K562 (cell line): ENCODE data around the gene PPP1R14B. TPM values are rescaled to one million over a fixed set of nuclear protein-coding genes. Genes with fewer than 3 reads are reported as not detected.
A peak's percentile ranks its signal among the peaks of the same experiment; 100 is the strongest.

Experiments used
- ATAC-seq: fragments of 200-7000 bp; cut with Tn5 transposase; 3 replicates; pipeline ENCODE4 v1.9.1; 2020; ENCODE audit warnings: moderate library complexity
- BruUV-seq: library from RNA; stranded (reverse); fragments of 400-500 nt; replicated peaks from 2 replicates; lab custom pipeline; 2021; lab: Mats Ljungman, UMichigan
- CTCF ChIA-PET: fragments of 300-600 bp; formaldehyde crosslinking; extraction: SDS; loops from one replicate; lab custom pipeline; 2021; ENCODE audit warnings: low intra/inter-chr PET ratio; lab: Yijun Ruan, JAX
- POLR2A ChIA-PET: fragments of 300-600, 350-650 bp; sonication (Branson Sonifier 250); formaldehyde crosslinking; extraction: SDS; loops from one replicate; lab custom pipeline; 2021; ENCODE audit warnings: antibody characterized with exemption, inconsistent platforms; lab: Yijun Ruan, JAX
- DNase-seq, 4 experiments: peaks; one replicate each; pipeline versions ENCODE4 v3.0.0 to v3.0.0-alpha.2; 2011 to 2018; ENCODE audit warnings: low spot score in 3 of 4, mixed read lengths in 3 of 4; ENCODE audit errors: extremely low read depth in 1 of 4
- FAIRE-seq: peaks from 2 replicates; lab custom pipeline; 2011; peaks lifted over from hg19 to GRCh38; lab: Jason Lieb, UNC
- H2AFZ ChIP-seq: 2 replicates; pipeline ENCODE4 v1.6.0; 2011; ENCODE audit warnings: low read depth, low read length, control low read depth, inconsistent platforms
- H3K27ac ChIP-seq: fragments of 200-600 bp; 3 replicates; pipeline ENCODE4 v1.8.0; 2011; ENCODE audit warnings: low read depth, mild to moderate bottlenecking, control low read depth, inconsistent platforms, low read length, moderate library complexity, mixed read lengths; ENCODE audit errors: extremely low read depth
- H3K27me3 ChIP-seq, 2 experiments: fragments of 300-600 bp in 1 of 2; 2 replicates in 1 of 2; 3 replicates in 1 of 2; pipeline versions ENCODE4 v1.6.0 to v1.8.0; 2011; ENCODE audit warnings: inconsistent platforms in 2 of 2, low read length in 2 of 2, mild to moderate bottlenecking in 1 of 2, mixed read lengths in 1 of 2, moderate library complexity in 1 of 2; ENCODE audit not compliant: control insufficient read depth in 2 of 2, insufficient read depth in 2 of 2
- H3K36me3 ChIP-seq: fragments of 300-600 bp; 3 replicates; pipeline ENCODE4 v1.8.0; 2011; ENCODE audit warnings: mild to moderate bottlenecking, low read length, inconsistent platforms; ENCODE audit not compliant: control insufficient read depth, insufficient read depth
- H3K4me1 ChIP-seq, 2 experiments: fragments of 200-600 bp in 1 of 2; replicated peaks in 1 of 2; 2 replicates in 1 of 2; 3 replicates in 1 of 2; pipeline versions ENCODE4 v1.5.1 to v1.8.0; 2011; ENCODE audit warnings: inconsistent platforms in 2 of 2, low read length in 2 of 2, mild to moderate bottlenecking in 1 of 2, mixed read lengths in 1 of 2, moderate library complexity in 1 of 2; ENCODE audit not compliant: control insufficient read depth in 2 of 2, insufficient read depth in 2 of 2
- H3K4me2 ChIP-seq: 2 replicates; pipeline ENCODE4 v1.6.1; 2011; ENCODE audit warnings: low read length, control low read depth, inconsistent platforms, mixed read lengths; ENCODE audit not compliant: insufficient read depth
- H3K4me3 ChIP-seq: fragments of 200-600 bp; sonication (generic), shearing (Covaris generic); 2 replicates; pipeline ENCODE4 v1.5.1; 2016; ENCODE audit warnings: control low read depth, inconsistent platforms
- H3K79me2 ChIP-seq: fragments of 200-600 bp; 3 replicates; pipeline ENCODE4 v1.8.0; 2011; ENCODE audit warnings: low read length, inconsistent platforms; ENCODE audit not compliant: control insufficient read depth, insufficient read depth
- H3K9ac ChIP-seq, 2 experiments: 2 replicates each; pipeline versions ENCODE4 v1.6.0 to v1.6.1; 2011; ENCODE audit warnings: low read depth in 2 of 2, low read length in 2 of 2, control low read depth in 1 of 2, inconsistent platforms in 1 of 2, mild to moderate bottlenecking in 1 of 2, mixed read lengths in 1 of 2; ENCODE audit not compliant: insufficient read depth in 1 of 2
- H3K9me1 ChIP-seq: one replicate; pipeline ENCODE4 v1.6.0; 2011; ENCODE audit warnings: inconsistent platforms, mild to moderate bottlenecking, low read length, moderate library complexity; ENCODE audit not compliant: control insufficient read depth, insufficient read depth
- H3K9me3 ChIP-seq: replicated peaks from 2 replicates; pipeline ENCODE4 v1.5.1; 2011; ENCODE audit warnings: low read depth, low read length, inconsistent platforms; ENCODE audit not compliant: control insufficient read depth, insufficient read depth
- H4K20me1 ChIP-seq: replicated peaks from 2 replicates; pipeline ENCODE4 v1.6.1; 2011; ENCODE audit warnings: low read length, inconsistent platforms, mixed read lengths; ENCODE audit not compliant: control insufficient read depth, insufficient read depth
- L3MBTL2 ChIP-seq: fragments of 450-650 bp; IDR thresholded peaks from 2 replicates; pipeline ENCODE4 v1.6.1; 2016; ENCODE audit warnings: mild to moderate bottlenecking, moderate library complexity
- MEIS2 ChIP-seq: fragments of 450-650 bp; IDR thresholded peaks from 2 replicates; pipeline ENCODE4 v1.6.1; 2014; ENCODE audit warnings: mild to moderate bottlenecking; ENCODE audit not compliant: partially characterized antibody
- MYC ChIP-seq, 2 experiments: fragments of 250-450 bp in 1 of 2; sonication (Bioruptor Pico) in 1 of 2; IDR thresholded peaks; 2 replicates each; pipeline versions ENCODE4 v1.5.1 to v1.6.1; 2012 to 2021; ENCODE audit warnings: low read depth in 2 of 2, borderline replicate concordance in 1 of 2, improper control_type of control experiment in 1 of 2, low read length in 1 of 2, mild to moderate bottlenecking in 1 of 2, moderate library complexity in 1 of 2
- NFIC ChIP-seq: fragments of 450-650 bp; IDR thresholded peaks from 2 replicates; pipeline ENCODE4 v1.6.1; 2017; ENCODE audit warnings: mild to moderate bottlenecking, inconsistent platforms
- TAF1 ChIP-seq: IDR thresholded peaks from 2 replicates; pipeline ENCODE4 v1.6.1; 2011; ENCODE audit warnings: mild to moderate bottlenecking, low read length, moderate library complexity; ENCODE audit not compliant: insufficient read depth, control insufficient read depth, severe bottlenecking; ENCODE audit errors: extremely low read depth
- XRCC5 ChIP-seq: fragments of 200-400 bp; formaldehyde crosslinking; IDR thresholded peaks from 2 replicates; pipeline ENCODE4 v1.6.1; 2017; ENCODE audit warnings: low read depth, mild to moderate bottlenecking, low read length
- ZNF12 ChIP-seq: sonication (generic); formaldehyde crosslinking; IDR thresholded peaks from 2 replicates; pipeline ENCODE4 v1.4.0; 2020; ENCODE audit warnings: mild to moderate bottlenecking, missing genetic modification reagents
- ZNF644 ChIP-seq: fragments of 200-800 bp; sonication (Bioruptor generic); IDR thresholded peaks from 2 replicates; pipeline ENCODE4 v1.6.1; 2016; ENCODE audit warnings: low read depth, missing genetic modification characterization, missing compliant biosample characterization
- WGBS: fragments of 100-300 bp; shearing (Covaris generic); methylation state at CpG from one replicate; pipeline ENCODE4 v1.1.6; 2016; ENCODE audit warnings: low coverage, mixed read lengths; ENCODE audit not compliant: insufficient coverage; ENCODE audit errors: missing lambda C conversion rate; 5-methylcytosine and 5-hydroxymethylcytosine counted together
- in situ Hi-C: fragments of 300-500 bp; cut with MboI; formaldehyde crosslinking; loops from 4 replicates; pipeline ENCODE4 v1.15.0; 2018; ENCODE audit warnings: inconsistent platforms, mixed read lengths
- intact Hi-C: fragments of 100-400 bp; cut with micrococcal nuclease; formaldehyde crosslinking; loops from 2 replicates; pipeline ENCODE4 v1.14.2; 2022
- polyA plus RNA-seq, 8 experiments: library from polyadenylated mRNA; depleted of rRNA in 4 of 8; stranded (reverse) in 5 of 8; unstranded in 3 of 8; fragments of >200 nt; fragmentation: Nextera tagmentation in 2 of 8; fragmentation: Illumina TruSeq in 1 of 8; extraction: Ambion mirVana in 2 of 8; extraction: Trizol in 1 of 8; gene quantifications; 2 replicates each; pipeline versions ENCODE4 v1.2.1 to v1.2.3, GENCODE V29; 2011 to 2014; ENCODE audit warnings: inconsistent platforms in 1 of 8, missing spikeins in 1 of 8
- total RNA-seq, 7 experiments: library from RNA; depleted of rRNA in 6 of 7; stranded (reverse); fragments of >200 nt in 6 of 7; fragmentation: Illumina TruSeq in 2 of 7; extraction: Trizol in 2 of 7; gene quantifications; 2 replicates each; pipeline versions ENCODE4 v1.2.1 to v1.2.3, GENCODE V29; 2011 to 2021; ENCODE audit warnings: low replicate concordance in 1 of 7
- TF ChIP-seq, protein P1 (sequence below), 2 experiments: fragments of 450-650 bp; IDR thresholded peaks; 2 replicates each; pipeline ENCODE4 v1.6.1; 2016; ENCODE audit warnings: mild to moderate bottlenecking in 2 of 2, borderline replicate concordance in 1 of 2, low read depth in 1 of 2, moderate library complexity in 1 of 2

The PPP1R14B gene
- total and polyA plus RNA-seq, 9 of the 15 experiments (the other 6 are each of a cell fraction or from before 2014, with no cell fraction given): 7.7 to 566 (median 212) TPM

DNA sequence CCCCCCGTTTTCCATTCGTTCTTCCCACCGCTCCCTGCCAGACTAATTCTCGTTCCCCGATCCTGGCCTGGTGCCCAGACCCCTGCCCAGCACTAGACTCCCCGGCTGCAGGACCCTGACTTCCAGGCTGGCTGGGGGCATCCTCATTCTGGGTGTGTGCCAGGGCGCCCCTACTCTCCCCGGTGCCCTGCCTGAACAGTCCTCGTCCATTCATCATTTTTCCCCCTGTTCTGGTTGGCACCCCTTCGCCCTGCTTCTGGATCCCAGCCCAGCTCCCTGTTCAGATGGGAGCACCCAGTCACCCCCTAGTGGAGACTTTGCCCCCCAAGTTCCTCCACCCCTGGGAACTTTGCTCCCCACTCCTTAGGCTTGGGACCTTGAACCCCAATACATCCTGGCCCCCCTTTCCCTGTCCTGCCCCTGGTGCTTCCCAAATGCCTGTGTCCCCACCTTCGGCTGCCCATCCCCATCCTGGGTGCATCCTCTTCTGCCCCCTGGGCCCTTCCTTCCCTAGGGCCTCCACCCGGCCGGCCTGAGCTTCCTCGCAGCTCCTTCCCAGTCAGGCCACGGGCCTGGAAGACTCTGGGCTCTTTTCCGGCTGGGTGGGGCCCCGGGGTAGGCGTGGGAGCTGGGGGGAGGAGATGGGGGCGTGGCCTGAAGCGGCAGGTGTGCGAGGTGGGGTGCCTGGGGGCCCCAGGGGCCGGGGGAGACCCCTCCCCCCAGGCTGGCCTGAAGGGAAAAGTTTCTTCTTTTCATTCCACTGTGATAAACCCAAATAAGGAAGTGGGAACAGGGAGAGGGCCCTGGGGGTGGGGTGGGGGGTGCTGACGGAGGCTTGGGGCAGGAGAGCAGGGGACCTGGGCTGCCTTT, 5.5 kb upstream of the PPP1R14B start:
- Histone ChIP-seq H3K4me1 (peaks cover 30 to 86% of the 10 kb centered on the region in 2 experiments), H2AFZ (0 out of 2 replicates have a peak overlapping the region, but pooled peaks have one; percentile 51), H3K27ac (peak overlapping the region; percentile 80), H3K9me1 (no peaks in the 10 kb centered on the region), H3K9ac (peak overlapping the region; percentile 84 to 95), H3K4me3 (peak overlapping the region; percentile 87), H3K4me2 (peak overlapping the region; percentile 85), H3K9me3 (no peaks in the 10 kb centered on the region), H3K27me3 (no peaks in the 10 kb centered on the region), H4K20me1 (peaks cover 7% of the 10 kb centered on the region), H3K36me3 (peaks cover 40% of the 10 kb centered on the region; the same call in 2 of the 3 replicates), H3K79me2 (peaks cover 27% of the 10 kb centered on the region)
- CTCF ChIA-PET: interaction anchor here (0.6 kb wide), 1 partner anchor 1347 kb away, joined by 3 read pairs; no protein-coding TSS in a partner anchor
- POLR2A ChIA-PET: interaction anchor here (0.5 to 1.8 kb wide), 8 partner anchors 9 to 366 kb away, joined by 3 to 8 read pairs (median 4); partner anchors contain the start of gene FERMT3
- intact Hi-C loops: no loop called here
- WGBS: 3% methylated on average over 19 of the region's 23 CpGs
- FAIRE-seq: peak; percentile 40
- DNase-seq: peak; percentile 74 to 80 (median 76)
- no TSS peak for BruUV-seq
- in situ Hi-C loops: no loop called here
- ATAC-seq: peak; percentile 58
- TF ChIP-seq, protein P1, sequence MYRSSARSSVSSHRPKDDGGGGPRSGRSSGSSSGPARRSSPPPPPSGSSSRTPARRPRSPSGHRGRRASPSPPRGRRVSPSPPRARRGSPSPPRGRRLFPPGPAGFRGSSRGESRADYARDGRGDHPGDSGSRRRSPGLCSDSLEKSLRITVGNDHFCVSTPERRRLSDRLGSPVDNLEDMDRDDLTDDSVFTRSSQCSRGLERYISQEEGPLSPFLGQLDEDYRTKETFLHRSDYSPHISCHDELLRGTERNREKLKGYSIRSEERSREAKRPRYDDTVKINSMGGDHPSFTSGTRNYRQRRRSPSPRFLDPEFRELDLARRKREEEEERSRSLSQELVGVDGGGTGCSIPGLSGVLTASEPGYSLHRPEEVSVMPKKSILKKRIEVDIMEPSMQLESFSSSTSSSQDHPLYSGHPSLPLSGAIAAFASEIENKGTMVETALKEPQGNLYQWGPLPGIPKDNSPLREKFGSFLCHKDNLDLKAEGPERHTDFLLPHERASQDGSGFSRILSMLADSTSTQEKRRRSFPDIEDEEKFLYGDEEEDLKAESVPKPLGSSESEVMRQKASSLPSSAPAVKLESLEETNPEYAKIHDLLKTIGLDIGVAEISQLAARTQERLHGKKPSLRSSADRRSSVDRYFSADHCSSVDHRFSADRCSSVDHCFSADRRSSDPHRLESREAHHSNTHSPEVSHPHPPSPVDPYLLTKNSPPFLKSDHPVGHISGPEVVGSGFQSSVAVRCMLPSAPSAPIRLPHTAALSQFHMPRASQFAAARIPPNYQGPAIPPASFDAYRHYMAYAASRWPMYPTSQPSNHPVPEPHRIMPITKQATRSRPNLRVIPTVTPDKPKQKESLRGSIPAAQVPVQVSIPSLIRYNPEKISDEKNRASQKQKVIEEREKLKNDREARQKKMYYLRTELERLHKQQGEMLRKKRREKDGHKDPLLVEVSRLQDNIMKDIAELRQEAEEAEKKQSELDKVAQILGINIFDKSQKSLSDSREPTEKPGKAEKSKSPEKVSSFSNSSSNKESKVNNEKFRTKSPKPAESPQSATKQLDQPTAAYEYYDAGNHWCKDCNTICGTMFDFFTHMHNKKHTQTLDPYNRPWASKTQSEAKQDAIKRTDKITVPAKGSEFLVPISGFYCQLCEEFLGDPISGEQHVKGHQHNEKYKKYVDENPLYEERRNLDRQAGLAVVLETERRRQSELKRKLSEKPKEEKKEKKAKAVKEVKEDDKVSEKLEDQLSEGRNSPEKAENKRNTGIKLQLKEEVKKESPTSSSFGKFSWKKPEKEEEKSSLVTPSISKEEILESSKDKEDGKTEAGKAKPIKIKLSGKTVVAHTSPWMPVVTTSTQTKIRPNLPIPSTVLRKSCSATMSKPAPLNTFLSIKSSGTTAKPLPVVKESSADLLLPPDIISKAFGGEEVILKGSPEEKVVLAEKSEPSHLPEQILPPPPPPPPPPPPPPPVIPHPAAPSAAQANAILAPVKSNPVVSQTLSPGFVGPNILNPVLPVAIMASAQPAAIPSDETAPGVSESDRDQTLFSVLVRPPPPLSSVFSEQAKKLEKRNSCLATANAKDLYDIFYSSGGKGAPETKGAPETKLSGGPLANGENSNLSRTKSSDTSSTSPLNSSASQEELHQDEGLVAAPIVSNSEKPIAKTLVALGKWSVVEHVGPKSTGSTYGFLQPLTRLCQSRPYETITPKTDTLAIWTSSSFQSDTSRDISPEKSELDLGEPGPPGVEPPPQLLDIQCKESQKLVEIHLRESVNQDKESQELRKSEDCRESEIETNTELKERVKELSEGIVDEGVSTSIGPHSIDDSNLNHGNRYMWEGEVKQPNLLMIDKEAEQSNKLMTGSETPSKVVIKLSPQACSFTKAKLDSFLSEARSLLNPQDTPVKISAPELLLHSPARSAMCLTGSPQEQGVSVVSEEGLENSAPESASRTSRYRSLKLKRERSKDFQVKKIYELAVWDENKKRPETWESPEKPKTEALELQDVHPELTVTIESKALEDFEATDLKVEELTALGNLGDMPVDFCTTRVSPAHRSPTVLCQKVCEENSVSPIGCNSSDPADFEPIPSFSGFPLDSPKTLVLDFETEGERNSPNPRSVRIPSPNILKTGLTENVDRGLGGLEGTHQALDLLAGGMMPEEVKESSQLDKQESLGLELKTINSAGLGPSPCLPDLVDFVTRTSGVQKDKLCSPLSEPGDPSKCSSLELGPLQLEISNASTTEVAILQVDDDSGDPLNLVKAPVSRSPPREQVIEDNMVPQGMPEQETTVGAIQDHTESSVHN (IDR thresholded peaks at IDR 0.05; ENCODE audit: borderline replicate concordance in 1 of 2, low read depth in 1 of 2): no peak
- TF ChIP-seq TAF1: peak; percentile 55
- TF ChIP-seq MEIS2: no peak
- TF ChIP-seq L3MBTL2: peak; percentile 47; the same call in 1 of the 2 replicates
- peak; percentile 80 for TF ChIP-seq NFIC
- peak; percentile 22; the same call in 1 of the 2 replicates for TF ChIP-seq MYC (IDR thresholded peaks at IDR 0.05; ENCODE audit: low read depth, low read length)
- TF ChIP-seq MYC (CRISPR knock-in tag; IDR thresholded peaks at IDR 0.05; ENCODE audit: borderline replicate concordance, low read depth): no peak
- no peak for TF ChIP-seq XRCC5
- TF ChIP-seq ZNF12 (CRISPR knock-in tag): no peak
- no peak for TF ChIP-seq ZNF644
